A549 (cell line): Measurements from ENCODE around the gene MSANTD1.

Experiments used
- ATOH8 ChIP-seq: fragments of 250-450 bp; sonication (Bioruptor Pico); IDR thresholded peaks from 2 replicates; pipeline ENCODE4 v1.5.0; 2020; ENCODE audit warnings: low read depth, mild to moderate bottlenecking, moderate library complexity
- CEBPB ChIP-seq, 2 experiments: fragments of >200 bp in 1 of 2; sonication (Bioruptor Twin) in 1 of 2; formaldehyde crosslinking in 1 of 2; IDR thresholded peaks; 2 replicates each; pipeline ENCODE4 v1.6.1; 2012 to 2016
- CTCF ChIP-seq: fragments of >200 bp; sonication (Bioruptor Twin); formaldehyde crosslinking; IDR thresholded peaks from 3 replicates; pipeline ENCODE4 v1.5.1; 2016
- E2F6 ChIP-seq: IDR thresholded peaks from 2 replicates; pipeline ENCODE4 v1.6.1; 2012; ENCODE audit warnings: low read depth, borderline replicate concordance
- ELK1 ChIP-seq: fragments of 150-350 bp; IDR thresholded peaks from 2 replicates; pipeline ENCODE4 v1.6.1; 2014; ENCODE audit warnings: low read depth, mild to moderate bottlenecking, low read length
- HEYL ChIP-seq: fragments of 250-450 bp; sonication (Bioruptor Pico); IDR thresholded peaks from 2 replicates; pipeline ENCODE4 v1.8.0; 2021; ENCODE audit warnings: mild to moderate bottlenecking, moderate library complexity
- MAX ChIP-seq: IDR thresholded peaks from 2 replicates; pipeline ENCODE4 v1.6.1; 2012
- MAZ ChIP-seq: fragments of 150-350 bp; IDR thresholded peaks from 2 replicates; pipeline ENCODE4 v1.6.1; 2014; ENCODE audit warnings: antibody characterized with exemption, low read depth, low read length, borderline replicate concordance
- PBX3 ChIP-seq: IDR thresholded peaks from 2 replicates; pipeline ENCODE4 v1.6.1; 2012
- POLR2A ChIP-seq: IDR thresholded peaks from 2 replicates; pipeline ENCODE4 v1.6.1; 2012; ENCODE audit warnings: mild to moderate bottlenecking, low read length
- SMC3 ChIP-seq: fragments of >200 bp; sonication (Bioruptor Twin); formaldehyde crosslinking; IDR thresholded peaks from 3 replicates; pipeline ENCODE4 v1.6.1; 2018; ENCODE audit warnings: inconsistent platforms

GRCh38 chr4:3227878-3228675, 20.9 kb upstream of the MSANTD1 start:
- TF ChIP-seq CEBPB (IDR thresholded peaks at IDR 0.05) (no peak), ATOH8 (CRISPR knock-in tag) (no peak), ELK1 (no peak), POLR2A (no peak), CTCF (no peak), E2F6 (no peak), MAZ (no peak), SMC3 (no peak), PBX3 (no peak), HEYL (no peak), MAX (no peak)
